K562 (cell line): ENCODE data around the gene PHLDA3. TPM values are rescaled to one million over a fixed set of nuclear protein-coding genes. Genes with fewer than 3 reads are reported as not detected.

Experiments used
- RBM22 ChIP-seq: fragments of 200-400 bp; formaldehyde crosslinking; IDR thresholded peaks from 2 replicates; pipeline ENCODE4 v1.6.1; 2018; ENCODE audit warnings: low read length, low read depth; ENCODE audit not compliant: poor library complexity, severe bottlenecking
- YY1 ChIP-seq, 3 experiments: IDR thresholded peaks; 2 replicates each; pipeline ENCODE4 v1.6.1; 2011; ENCODE audit warnings: low read length in 2 of 3, mild to moderate bottlenecking in 2 of 3, moderate library complexity in 2 of 3, borderline replicate concordance in 1 of 3, control low read depth in 1 of 3, low read depth in 1 of 3; ENCODE audit not compliant: insufficient read depth in 3 of 3, insufficient replicate concordance in 2 of 3, control insufficient read depth in 1 of 3, insufficient read length in 1 of 3; ENCODE audit errors: extremely low read depth in 1 of 3
- ZNF324 ChIP-seq: fragments of 250-450 bp; sonication (Bioruptor Pico); IDR thresholded peaks from 2 replicates; pipeline ENCODE4 v1.4.0; 2020; ENCODE audit warnings: mild to moderate bottlenecking
- polyA plus RNA-seq, 8 experiments: library from polyadenylated mRNA; depleted of rRNA in 4 of 8; stranded (reverse) in 5 of 8; unstranded in 3 of 8; fragments of >200 nt; fragmentation: Nextera tagmentation in 2 of 8; fragmentation: Illumina TruSeq in 1 of 8; extraction: Ambion mirVana in 2 of 8; extraction: Trizol in 1 of 8; gene quantifications; 2 replicates each; pipeline versions ENCODE4 v1.2.1 to v1.2.3, GENCODE V29; 2011 to 2014; ENCODE audit warnings: inconsistent platforms in 1 of 8, missing spikeins in 1 of 8
- total RNA-seq, 7 experiments: library from RNA; depleted of rRNA in 6 of 7; stranded (reverse); fragments of >200 nt in 6 of 7; fragmentation: Illumina TruSeq in 2 of 7; extraction: Trizol in 2 of 7; gene quantifications; 2 replicates each; pipeline versions ENCODE4 v1.2.1 to v1.2.3, GENCODE V29; 2011 to 2021; ENCODE audit warnings: low replicate concordance in 1 of 7
- TF ChIP-seq, protein P1 (sequence below): IDR thresholded peaks from 2 replicates; pipeline ENCODE4 v1.6.1; 2012; ENCODE audit warnings: low read depth, low read length, improper control_type of control experiment, borderline replicate concordance
- TF ChIP-seq, protein P2 (sequence below): fragments of 250-450 bp; sonication (Bioruptor Pico); IDR thresholded peaks from 2 replicates; pipeline ENCODE4 v1.5.0; 2021; ENCODE audit warnings: mild to moderate bottlenecking, moderate library complexity

PHLDA3 gene
- total and polyA plus RNA-seq, 9 of the 15 experiments (the other 6 are each of a cell fraction or from before 2014, with no cell fraction given) = 0.11 to 0.27 TPM; not detected in 7

DNA sequence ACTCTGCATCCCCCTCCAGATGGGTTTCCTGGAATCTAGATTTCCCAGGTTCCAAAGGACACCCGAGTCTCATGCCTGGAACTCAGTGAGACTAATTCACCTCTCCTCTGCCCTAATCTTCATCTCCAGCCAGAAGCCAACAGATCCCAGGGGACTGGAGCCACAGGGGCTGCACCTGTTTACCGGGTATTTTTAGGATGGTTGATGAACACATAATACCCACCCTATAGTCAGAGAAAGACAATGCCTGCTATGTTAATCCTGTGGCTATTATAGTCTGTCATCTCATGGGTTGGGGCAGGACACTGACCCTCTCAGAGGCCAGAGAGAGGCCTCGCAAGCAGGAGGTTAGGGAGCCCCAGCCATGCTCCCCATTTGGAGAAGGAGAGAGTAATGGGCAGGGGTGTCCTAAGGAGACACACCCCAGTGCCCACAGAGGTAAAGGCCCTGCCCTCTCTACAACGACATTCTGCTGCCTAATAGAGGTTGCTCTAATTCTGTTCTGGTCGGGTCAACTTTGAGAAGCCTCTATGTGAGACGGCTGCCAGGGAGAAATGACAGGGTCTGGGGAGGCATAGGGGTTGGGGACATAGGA, 46.5 kb downstream of the PHLDA3 start (continued):
- TF ChIP-seq, protein P1, sequence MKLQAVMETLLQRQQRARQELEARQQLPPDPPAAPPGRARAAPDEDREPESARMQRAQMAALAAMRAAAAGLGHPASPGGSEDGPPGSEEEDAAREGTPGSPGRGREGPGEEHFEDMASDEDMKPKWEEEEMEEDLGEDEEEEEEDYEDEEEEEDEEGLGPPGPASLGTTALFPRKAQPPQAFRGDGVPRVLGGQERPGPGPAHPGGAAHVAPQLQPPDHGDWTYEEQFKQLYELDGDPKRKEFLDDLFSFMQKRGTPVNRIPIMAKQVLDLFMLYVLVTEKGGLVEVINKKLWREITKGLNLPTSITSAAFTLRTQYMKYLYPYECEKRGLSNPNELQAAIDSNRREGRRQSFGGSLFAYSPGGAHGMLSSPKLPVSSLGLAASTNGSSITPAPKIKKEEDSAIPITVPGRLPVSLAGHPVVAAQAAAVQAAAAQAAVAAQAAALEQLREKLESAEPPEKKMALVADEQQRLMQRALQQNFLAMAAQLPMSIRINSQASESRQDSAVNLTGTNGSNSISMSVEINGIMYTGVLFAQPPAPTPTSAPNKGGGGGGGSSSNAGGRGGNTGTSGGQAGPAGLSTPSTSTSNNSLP = no peak
- TF ChIP-seq ZNF324 (CRISPR knock-in tag) (no peak), YY1 (IDR thresholded peaks at IDR 0.05; ENCODE audit: borderline replicate concordance in 1 of 3, control insufficient read depth in 1 of 3, extremely low read depth in 1 of 3, insufficient read depth in 3 of 3, insufficient read length in 1 of 3, insufficient replicate concordance in 2 of 3, low read depth in 1 of 3, low read length in 2 of 3) (no peak), RBM22 (no peak)
- TF ChIP-seq, protein P2, sequence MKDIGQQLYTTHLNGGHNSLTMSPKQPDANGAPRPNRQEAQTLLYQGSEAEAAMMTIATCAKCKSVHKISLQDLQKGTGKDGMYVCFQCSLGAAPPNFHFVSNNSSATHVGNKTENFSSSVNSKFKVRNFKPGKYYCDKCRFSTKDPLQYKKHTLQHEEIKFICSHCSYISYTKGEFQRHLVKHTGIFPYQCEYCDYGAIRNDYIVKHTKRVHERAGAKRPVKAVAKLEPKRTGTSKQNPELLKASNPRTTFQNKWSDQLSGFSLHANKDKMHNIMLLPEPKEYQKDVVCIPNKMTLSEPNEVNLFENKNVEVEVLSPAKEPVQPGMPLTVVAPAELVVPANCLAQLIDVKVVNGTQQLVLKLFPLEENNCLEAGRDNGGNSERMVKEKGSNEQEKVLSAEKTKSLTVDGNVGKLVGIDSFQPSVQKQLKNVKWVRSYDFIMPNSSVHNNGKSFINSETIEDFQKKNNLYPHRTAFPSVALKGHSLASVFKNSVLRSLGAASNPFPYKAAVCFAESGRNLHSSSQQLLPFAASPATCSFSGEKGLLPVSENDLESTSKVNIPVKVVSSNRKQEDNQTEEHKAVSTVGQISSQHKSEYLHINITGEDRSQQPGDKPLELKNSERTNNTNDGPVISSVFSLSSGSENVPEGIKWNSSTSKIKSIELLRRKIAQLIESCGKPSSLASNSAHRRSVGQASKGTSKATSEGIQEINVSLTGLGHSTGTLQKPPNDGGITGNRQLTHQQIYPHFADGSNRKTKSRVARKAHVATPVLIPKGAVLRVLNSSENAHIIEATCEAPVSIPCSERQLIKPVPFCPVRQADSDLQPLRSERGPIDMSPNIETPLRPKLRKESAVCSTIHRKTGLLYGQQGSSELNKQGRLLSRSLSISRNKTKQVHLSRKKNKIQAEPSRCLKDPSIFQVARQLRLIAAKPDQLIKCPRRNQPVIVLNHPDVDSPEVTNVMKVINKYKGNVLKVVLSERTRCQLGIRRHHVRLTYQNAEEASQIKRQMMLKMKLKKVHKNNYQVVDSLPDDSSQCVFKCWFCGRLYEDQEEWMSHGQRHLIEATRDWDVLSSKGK = no peak
